WTC11 (cell line): ENCODE measurements around the gene TAS2R40. TPM values are rescaled to one million over a fixed set of nuclear protein-coding genes. Genes with fewer than 3 reads are reported as not detected.

Source experiments
- ATAC-seq: fragments of 200-7000 bp; cut with Tn5 transposase; 2 replicates; pipeline ENCODE4 v1.10.0; 2021; ENCODE audit warnings: mild to moderate bottlenecking, moderate library complexity
- CTCF ChIA-PET: fragments of 300-600 bp; sonication (Branson Sonifier 250); formaldehyde crosslinking; loops from one replicate; lab custom pipeline; 2021; ENCODE audit warnings: antibody characterized with exemption; lab: Charles Lee
- POLR2A ChIA-PET: fragments of 350-600 bp; sonication (Branson Sonifier 250); formaldehyde crosslinking; loops from one replicate; lab custom pipeline; 2021; ENCODE audit warnings: antibody characterized with exemption; lab: Charles Lee
- DNase-seq: peaks from one replicate; pipeline ENCODE4 v3.0.0; 2021; ENCODE audit warnings: low spot score
- H3K27ac Mint-ChIP-seq: 2 replicates; pipeline ENCODE4 v1.8.0; 2021; ENCODE audit warnings: mixed read lengths
- H3K27me3 Mint-ChIP-seq: 2 replicates; pipeline ENCODE4 v1.8.0; 2021; ENCODE audit warnings: low read depth, mild to moderate bottlenecking, moderate library complexity, mixed read lengths
- H3K36me3 Mint-ChIP-seq: 2 replicates; pipeline ENCODE4 v1.8.0; 2021; ENCODE audit warnings: mixed read lengths
- H3K4me1 Mint-ChIP-seq: 2 replicates; pipeline ENCODE4 v1.8.0; 2022; ENCODE audit warnings: mixed read lengths
- H3K4me3 Mint-ChIP-seq: 2 replicates; pipeline ENCODE4 v1.8.0; 2021; ENCODE audit warnings: mild to moderate bottlenecking, moderate library complexity, mixed read lengths
- H3K9me3 Mint-ChIP-seq: 2 replicates; pipeline ENCODE4 v1.8.0; 2021; ENCODE audit warnings: mixed read lengths
- ARID4B ChIP-seq: sonication (generic); formaldehyde crosslinking; IDR thresholded peaks from 2 replicates; pipeline ENCODE4 v1.8.0; 2023; ENCODE audit warnings: missing genetic modification reagents, mild to moderate bottlenecking, borderline replicate concordance
- ATF3 ChIP-seq: sonication (generic); formaldehyde crosslinking; conservative IDR thresholded peaks from 2 replicates; pipeline ENCODE4 v1.8.1; 2022; ENCODE audit warnings: mild to moderate bottlenecking, missing genetic modification reagents
- ATF6 ChIP-seq: sonication (generic); formaldehyde crosslinking; IDR thresholded peaks from 2 replicates; pipeline ENCODE4 v1.8.1; 2023; ENCODE audit warnings: mild to moderate bottlenecking, missing genetic modification reagents
- E2F1 ChIP-seq: sonication (generic); formaldehyde crosslinking; IDR thresholded peaks from 2 replicates; pipeline ENCODE4 v1.8.0; 2022; ENCODE audit warnings: mild to moderate bottlenecking, missing genetic modification reagents
- E2F5 ChIP-seq: sonication (generic); formaldehyde crosslinking; IDR thresholded peaks from 2 replicates; pipeline ENCODE4 v1.8.1; 2022; ENCODE audit warnings: mild to moderate bottlenecking, moderate library complexity, missing genetic modification reagents
- FOXJ3 ChIP-seq: sonication (generic); formaldehyde crosslinking; IDR thresholded peaks from 2 replicates; pipeline ENCODE4 v1.9.0; 2021; ENCODE audit warnings: missing genetic modification reagents, mild to moderate bottlenecking, borderline replicate concordance
- FOXP1 ChIP-seq: sonication (generic); formaldehyde crosslinking; IDR thresholded peaks from 2 replicates; pipeline ENCODE4 v1.8.0; 2022; ENCODE audit warnings: missing genetic modification reagents, mild to moderate bottlenecking, moderate library complexity, borderline replicate concordance
- GABPB1 ChIP-seq: sonication (generic); formaldehyde crosslinking; IDR thresholded peaks from 2 replicates; pipeline ENCODE4 v1.8.1; 2023; ENCODE audit warnings: mild to moderate bottlenecking, missing genetic modification reagents
- GTF2I ChIP-seq: fragments of 250-450 bp; sonication (Bioruptor Pico); conservative IDR thresholded peaks from 2 replicates; pipeline ENCODE4 v1.4.0; 2021; ENCODE audit warnings: mild to moderate bottlenecking
- JUN ChIP-seq: sonication (generic); formaldehyde crosslinking; IDR thresholded peaks from 2 replicates; pipeline ENCODE4 v1.8.0; 2023; ENCODE audit warnings: mild to moderate bottlenecking, missing genetic modification reagents
- MAX ChIP-seq: sonication (generic); formaldehyde crosslinking; IDR thresholded peaks from 2 replicates; pipeline ENCODE4 v1.8.0; 2022; ENCODE audit warnings: mild to moderate bottlenecking, missing genetic modification reagents
- MLX ChIP-seq: sonication (generic); formaldehyde crosslinking; IDR thresholded peaks from 2 replicates; pipeline ENCODE4 v1.8.1; 2023; ENCODE audit warnings: mild to moderate bottlenecking, missing genetic modification reagents, moderate library complexity
- MXD4 ChIP-seq: fragments of 250-450 bp; sonication (Bioruptor Pico); IDR thresholded peaks from 2 replicates; pipeline ENCODE4 v1.8.0; 2021; ENCODE audit warnings: mild to moderate bottlenecking, moderate library complexity, borderline replicate concordance
- NFYB ChIP-seq: sonication (generic); formaldehyde crosslinking; conservative IDR thresholded peaks from 2 replicates; pipeline ENCODE4 v1.8.0; 2022; ENCODE audit warnings: low read depth, missing genetic modification reagents
- OVOL2 ChIP-seq: fragments of 250-450 bp; sonication (Bioruptor Pico); IDR thresholded peaks from 2 replicates; pipeline ENCODE4 v1.9.0; 2021; ENCODE audit warnings: mild to moderate bottlenecking, borderline replicate concordance
- PRRX2 ChIP-seq: fragments of 250-450 bp; sonication (Bioruptor Pico); IDR thresholded peaks from 2 replicates; pipeline ENCODE4 v1.8.0; 2021; ENCODE audit warnings: mild to moderate bottlenecking
- SMAD3 ChIP-seq: sonication (generic); formaldehyde crosslinking; IDR thresholded peaks from 2 replicates; pipeline ENCODE4 v1.8.0; 2022; ENCODE audit warnings: missing genetic modification reagents, mild to moderate bottlenecking, borderline replicate concordance
- SMAD4 ChIP-seq: sonication (generic); formaldehyde crosslinking; IDR thresholded peaks from 2 replicates; pipeline ENCODE4 v1.8.0; 2022; ENCODE audit warnings: mild to moderate bottlenecking, missing genetic modification reagents
- SOX15 ChIP-seq: fragments of 250-450 bp; sonication (Bioruptor Pico); IDR thresholded peaks from 2 replicates; pipeline ENCODE4 v1.9.0; 2021; ENCODE audit warnings: mild to moderate bottlenecking
- TEAD1 ChIP-seq: sonication (generic); formaldehyde crosslinking; IDR thresholded peaks from 2 replicates; pipeline ENCODE4 v1.8.0; 2022; ENCODE audit warnings: mild to moderate bottlenecking, missing genetic modification reagents
- ZNF219 ChIP-seq: sonication (generic); formaldehyde crosslinking; IDR thresholded peaks from 2 replicates; pipeline ENCODE4 v1.8.0; 2023; ENCODE audit warnings: missing genetic modification reagents, mild to moderate bottlenecking, borderline replicate concordance
- ZNF423 ChIP-seq: fragments of 250-450 bp; sonication (Bioruptor Pico); IDR thresholded peaks from 2 replicates; pipeline ENCODE4 v2.1.2; 2022; ENCODE audit warnings: mild to moderate bottlenecking, moderate library complexity
- total RNA-seq: library from RNA; stranded (reverse); gene quantifications from 3 replicates; pipeline ENCODE4 v1.2.3, GENCODE V29; 2021

TAS2R40 gene
- total RNA-seq, 1 experiment from 2014 or later: not detected

GRCh38 chr7:143269251-143269650 is 47.4 kb downstream of the TAS2R40 start:
- no peak overlapping the region for H3K4me3 Mint-ChIP-seq
- ChIA-PET CTCF (interaction anchor here (1.3 kb wide), 1 partner anchor 29 kb away, joined by 3 read pairs; no protein-coding TSS in a partner anchor), POLR2A (no interaction called here)
- no peak for ATAC-seq
- DNase-seq: no peak
- H3K9me3 Mint-ChIP-seq: peaks cover 4% of the 10 kb centered on the region; the same call in 1 of the 2 replicates
- H3K4me1 Mint-ChIP-seq: peaks cover 5% of the 10 kb centered on the region
- TF ChIP-seq TEAD1 (CRISPR knock-in tag) (no peak), MXD4 (CRISPR knock-in tag) (no peak), OVOL2 (no peak), E2F1 (CRISPR knock-in tag) (no peak), E2F5 (CRISPR knock-in tag) (no peak), ATF3 (CRISPR knock-in tag) (no peak), ZNF423 (CRISPR knock-in tag) (no peak), ZNF219 (CRISPR knock-in tag) (no peak), SMAD4 (CRISPR knock-in tag) (no peak), MAX (no peak), GABPB1 (CRISPR knock-in tag) (no peak), MLX (no peak)
- peaks cover 5% of the 10 kb centered on the region for H3K27me3 Mint-ChIP-seq
- H3K36me3 Mint-ChIP-seq: peaks cover 4% of the 10 kb centered on the region; the same call in 1 of the 2 replicates
- no peak overlapping the region for H3K27ac Mint-ChIP-seq

- DNase-seq (no peak), ATAC-seq (no peak)
- Mint-ChIP-seq H3K4me3 (no peak overlapping the region), H3K27me3 (no peaks in the 10 kb centered on the region; the same call in none of the 2 replicates), H3K36me3 (peaks cover 4% of the 10 kb centered on the region; the same call in 1 of the 2 replicates), H3K9me3 (peaks cover 4% of the 10 kb centered on the region; the same call in 1 of the 2 replicates), H3K27ac (no peak overlapping the region), H3K4me1 (no peaks in the 10 kb centered on the region)
- ChIA-PET CTCF (no interaction called here), POLR2A (no interaction called here)
- TF ChIP-seq NFYB (CRISPR knock-in tag): no peak
- no peak for TF ChIP-seq MLX
- TF ChIP-seq SOX15 (CRISPR knock-in tag): no peak
- no peak for TF ChIP-seq ATF6
- no peak for TF ChIP-seq PRRX2 (CRISPR knock-in tag)
- TF ChIP-seq ARID4B (CRISPR knock-in tag): no peak
- no peak for TF ChIP-seq FOXP1 (CRISPR knock-in tag)
- TF ChIP-seq JUN (CRISPR knock-in tag): no peak
- TF ChIP-seq GTF2I (CRISPR knock-in tag): no peak
- no peak for TF ChIP-seq FOXJ3
- no peak for TF ChIP-seq SMAD3
Measured at GRCh38 chr7:143271240-143271639, 49.4 kb downstream of the TAS2R40 start.
